Activated T-cell treated with anti-CD3 and anti-CD28 coated beads, Interleukin-2, amount 50 U/mL, for 48 hours (primary cell): ENCODE measurements around the gene SF3A2.

Source experiments
- DNase-seq, 2 experiments: peaks; one replicate each; pipeline ENCODE4 v3.0.0-alpha.2; 2020

The SF3A2 gene

DNA sequence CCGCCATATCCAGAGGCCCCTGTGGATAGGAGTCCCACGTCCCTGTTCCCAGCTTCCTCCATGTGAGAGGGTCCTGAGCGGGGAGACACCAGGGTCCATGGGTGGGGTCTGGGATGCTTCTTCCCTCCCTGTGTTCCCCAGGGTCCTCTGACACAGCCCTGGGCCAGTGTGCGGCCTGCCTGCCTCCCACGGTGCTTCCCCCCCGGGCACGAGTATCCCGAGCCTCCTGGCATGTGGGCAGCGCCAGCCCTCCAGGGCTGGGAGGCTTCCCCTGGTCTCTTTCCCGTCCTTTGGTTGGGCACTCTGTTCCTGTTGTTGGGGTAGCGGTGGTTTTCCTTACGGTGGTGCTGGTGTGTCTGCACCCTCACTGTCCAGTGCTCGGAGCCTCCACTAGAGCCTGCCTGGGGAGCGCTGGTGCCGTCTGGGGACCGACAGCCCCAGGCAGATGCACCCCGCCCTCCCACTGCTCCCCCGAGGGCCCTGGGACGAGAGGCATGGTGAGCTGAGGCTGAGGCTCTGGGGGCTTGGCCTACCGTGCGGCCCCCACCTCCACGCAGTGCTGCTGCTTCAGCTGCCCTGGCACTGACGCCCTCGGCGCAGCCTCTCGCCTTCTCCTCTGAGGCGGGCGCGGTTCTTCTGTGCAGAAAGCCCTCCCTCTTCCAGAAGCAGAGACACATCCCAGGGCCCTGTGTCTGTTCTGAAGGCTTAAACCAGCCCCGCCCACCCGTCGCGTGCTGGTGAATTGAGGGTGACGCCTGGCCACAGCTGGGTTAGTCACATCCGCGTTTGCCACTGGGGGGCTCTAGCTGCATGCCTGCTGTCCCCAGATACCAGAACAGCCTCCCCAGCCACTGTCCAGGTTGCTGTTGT is 28.4 kb upstream of the SF3A2 start:
- DNase-seq, result peak; percentile 48 to 49

GRCh38 chr19:2208975-2209374 is 27.6 kb upstream of the SF3A2 start:
- no peak for DNase-seq

GRCh38 chr19:2209408-2209807 is 27.2 kb upstream of the SF3A2 start:
- no peak for DNase-seq

GRCh38 chr19:2210206-2210605 is 26.4 kb upstream of the SF3A2 start:
- DNase-seq, result no peak

- no peak for DNase-seq
These were observed 25.5 kb upstream of the SF3A2 start for GRCh38 chr19:2210987-2211740.

DNA sequence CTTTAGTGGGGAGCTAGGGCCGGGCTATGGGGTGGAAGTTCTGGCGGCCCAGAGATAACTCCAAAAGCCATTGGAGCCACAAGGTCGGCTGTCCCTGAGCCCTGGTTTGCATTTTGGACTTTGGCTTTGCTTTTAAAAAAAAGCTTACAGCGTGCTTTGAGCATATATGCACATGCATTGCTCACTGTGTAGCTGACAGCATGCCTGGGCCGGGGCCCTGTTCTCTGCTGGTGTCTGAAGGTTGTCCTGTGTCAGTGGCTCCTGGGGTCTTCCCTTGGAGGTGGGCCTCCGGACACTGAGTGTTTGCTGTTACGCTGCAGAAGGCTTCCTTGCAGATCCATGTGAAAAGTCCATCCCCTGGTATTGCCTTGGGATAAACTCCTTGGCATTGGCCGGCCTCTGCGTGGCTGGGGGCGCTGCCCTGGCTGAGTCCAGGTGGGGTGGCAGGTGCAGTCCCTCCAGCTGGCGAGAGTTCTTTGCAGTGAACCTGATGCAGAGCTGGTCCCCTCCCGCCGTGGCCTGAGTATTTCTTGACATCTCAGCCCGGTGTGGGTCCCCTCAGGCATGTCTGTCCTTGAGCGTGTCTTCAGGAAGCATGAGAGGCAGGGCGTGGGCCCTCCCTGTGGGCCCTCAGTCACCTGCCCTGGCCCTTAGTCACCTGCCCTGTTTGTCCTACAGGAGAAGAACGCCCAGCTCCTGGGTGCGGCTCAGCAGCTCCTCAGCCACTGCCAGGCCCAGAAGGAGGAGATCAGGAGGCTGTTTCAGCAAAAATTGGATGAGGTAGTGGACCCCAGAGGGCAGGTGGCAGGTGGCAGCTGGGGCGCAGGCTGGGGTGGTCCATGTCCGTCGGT is 23.5 kb upstream of the SF3A2 start:
- DNase-seq, result no peak

DNA sequence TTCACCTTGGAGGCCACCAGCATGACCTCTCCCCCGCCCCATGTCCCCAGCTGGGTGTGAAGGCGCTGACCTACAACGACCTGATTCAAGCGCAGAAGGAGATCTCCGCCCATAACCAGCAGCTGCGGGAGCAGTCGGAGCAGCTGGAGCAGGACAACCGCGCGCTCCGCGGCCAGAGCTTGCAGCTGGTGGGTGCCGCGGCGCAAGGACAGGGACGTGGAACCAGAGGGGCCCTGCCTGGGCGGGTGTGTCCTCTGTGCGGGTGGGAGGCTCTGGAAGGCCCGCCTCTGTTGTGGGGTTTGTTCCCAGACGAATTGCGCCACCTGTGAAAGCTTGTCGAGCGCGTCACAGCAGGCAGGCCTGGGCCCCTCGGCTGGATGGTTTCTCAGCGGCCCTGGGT is 22.8 kb upstream of the SF3A2 start:
- no peak for DNase-seq

DNA sequence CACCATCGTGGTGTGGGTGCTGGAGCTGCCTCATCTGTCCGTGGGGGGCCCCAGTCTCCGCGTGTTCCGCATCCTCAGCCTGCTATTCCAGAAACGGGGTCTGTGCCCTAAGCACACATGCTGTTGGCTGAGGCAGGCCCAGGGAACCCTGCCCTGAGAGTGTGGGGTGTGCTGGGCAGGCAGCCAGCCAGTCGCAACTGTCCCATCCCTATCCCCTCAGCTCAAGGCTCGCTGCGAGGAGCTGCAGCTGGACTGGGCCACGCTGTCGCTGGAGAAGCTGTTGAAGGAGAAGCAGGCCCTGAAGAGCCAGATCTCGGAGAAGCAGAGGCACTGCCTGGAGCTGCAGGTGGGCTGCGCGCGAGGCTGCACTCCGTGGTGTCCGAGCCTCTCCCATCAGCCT is 22.4 kb upstream of the SF3A2 start:
- no peak for DNase-seq

- DNase-seq, result peak in 1 of 2 experiments; percentile 36
These were observed 21.3 kb upstream of the SF3A2 start for GRCh38 chr19:2215281-2215751.

DNA sequence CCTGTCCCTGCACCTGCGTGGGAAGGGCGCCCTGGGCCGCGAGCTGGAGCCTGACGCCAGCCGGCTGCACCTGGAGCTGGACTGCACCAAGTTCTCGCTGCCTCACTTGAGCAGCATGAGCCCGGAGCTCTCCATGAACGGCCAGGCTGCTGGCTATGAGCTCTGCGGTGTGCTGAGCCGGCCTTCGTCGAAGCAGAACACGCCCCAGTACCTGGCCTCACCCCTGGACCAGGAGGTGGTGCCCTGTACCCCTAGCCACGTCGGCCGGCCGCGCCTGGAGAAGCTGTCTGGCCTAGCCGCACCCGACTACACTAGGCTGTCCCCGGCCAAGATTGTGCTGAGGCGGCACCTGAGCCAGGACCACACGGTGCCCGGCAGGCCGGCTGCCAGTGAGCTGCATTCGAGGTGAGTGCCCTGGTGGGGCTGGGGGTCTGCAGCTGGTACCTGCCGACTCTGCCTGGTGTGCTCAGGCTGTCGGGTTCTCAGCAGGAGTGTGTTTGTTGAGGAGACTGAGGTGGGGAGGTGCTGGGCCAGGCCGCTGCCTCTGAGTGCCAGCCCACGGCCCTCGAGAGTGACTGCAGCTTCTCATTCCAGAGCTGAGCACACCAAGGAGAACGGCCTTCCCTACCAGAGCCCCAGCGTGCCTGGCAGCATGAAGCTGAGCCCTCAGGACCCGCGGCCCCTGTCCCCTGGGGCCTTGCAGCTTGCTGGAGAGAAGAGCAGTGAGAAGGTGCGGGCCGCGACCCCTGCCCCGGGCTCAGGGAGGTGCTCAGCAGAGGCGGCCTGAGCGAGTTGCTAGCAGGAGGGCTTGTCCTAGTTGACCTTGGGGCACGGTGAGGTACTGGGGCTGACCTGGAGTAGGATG is 20.0 kb upstream of the SF3A2 start:
- DNase-seq, result no peak

GRCh38 chr19:2217591-2217990 is 19.0 kb upstream of the SF3A2 start:
- DNase-seq, result no peak

- no peak for DNase-seq
These were observed 16.9 kb upstream of the SF3A2 start for GRCh38 chr19:2219726-2220125.

- no peak for DNase-seq
These were observed 15.3 kb upstream of the SF3A2 start for GRCh38 chr19:2221250-2221831.

- no peak for DNase-seq
These were observed 14.7 kb upstream of the SF3A2 start for GRCh38 chr19:2221918-2222317.

GRCh38 chr19:2223391-2223790 is 13.2 kb upstream of the SF3A2 start:
- no peak for DNase-seq

GRCh38 chr19:2223959-2224358 is 12.7 kb upstream of the SF3A2 start:
- no peak for DNase-seq

DNA sequence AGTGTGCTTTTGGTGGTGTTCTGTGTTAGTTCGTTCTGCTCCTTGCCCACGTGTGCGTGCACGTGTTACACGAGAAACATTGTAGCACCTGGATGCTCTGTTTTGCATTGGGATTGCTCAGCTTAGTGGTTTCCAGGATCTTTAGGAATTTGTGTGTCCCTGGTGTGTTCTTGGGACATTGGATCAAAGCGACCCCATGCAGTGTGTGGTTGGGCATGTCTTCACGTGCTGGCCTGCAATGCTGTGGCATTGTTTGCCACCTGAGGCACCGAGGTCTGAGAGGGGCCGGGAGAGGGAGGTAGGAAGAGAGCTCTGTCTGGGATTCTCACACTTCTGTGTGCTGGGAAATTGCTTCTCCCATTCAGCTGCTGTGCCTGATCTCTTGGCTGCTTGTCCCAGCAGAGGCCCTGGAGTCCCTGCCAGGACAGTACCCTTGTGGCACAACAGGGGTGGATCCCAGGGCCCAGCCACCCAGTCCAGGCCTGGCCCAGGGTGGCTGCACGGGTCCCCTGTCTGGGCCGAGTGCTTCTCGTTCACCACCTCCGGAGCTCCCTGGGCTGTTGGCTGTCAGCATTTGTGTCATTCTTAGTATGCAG is 11.8 kb upstream of the SF3A2 start:
- DNase-seq, result no peak

GRCh38 chr19:2225415-2226050 is 11.1 kb upstream of the SF3A2 start:
- no peak for DNase-seq

- DNase-seq, result no peak
These were observed 10.4 kb upstream of the SF3A2 start for GRCh38 chr19:2226051-2226839.

DNA sequence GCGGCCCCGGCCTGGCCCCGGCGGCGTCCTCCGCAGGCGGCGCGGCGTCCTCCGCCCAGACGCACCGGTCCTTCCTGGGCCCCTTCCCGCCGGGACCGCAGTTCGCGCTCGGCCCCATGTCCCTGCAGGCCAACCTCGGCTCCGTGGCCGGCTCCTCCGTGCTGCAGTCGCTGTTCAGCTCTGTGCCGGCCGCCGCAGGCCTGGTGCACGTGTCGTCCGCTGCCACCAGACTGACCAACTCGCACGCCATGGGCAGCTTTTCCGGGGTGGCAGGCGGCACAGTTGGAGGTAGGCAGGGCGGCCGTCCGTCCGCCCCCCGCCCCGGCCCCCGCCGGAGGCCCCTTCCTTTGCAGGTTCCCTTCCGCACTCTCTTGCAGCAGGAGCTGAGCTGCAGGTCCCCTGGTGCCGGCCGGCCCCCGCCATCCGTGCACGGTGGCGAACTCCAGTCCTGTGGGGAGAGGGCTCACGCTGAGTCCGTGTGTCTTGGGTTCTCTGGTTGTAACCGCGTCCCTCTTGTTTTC is 9.7 kb upstream of the SF3A2 start:
- DNase-seq, result no peak
